ENCODE measurements around the gene CTAGE8.
"Not testable (repeated sequence)": the region's sequence is repeated elsewhere in the genome, so short reads cannot be mapped to it uniquely, and the experiment has no call there.

DNA sequence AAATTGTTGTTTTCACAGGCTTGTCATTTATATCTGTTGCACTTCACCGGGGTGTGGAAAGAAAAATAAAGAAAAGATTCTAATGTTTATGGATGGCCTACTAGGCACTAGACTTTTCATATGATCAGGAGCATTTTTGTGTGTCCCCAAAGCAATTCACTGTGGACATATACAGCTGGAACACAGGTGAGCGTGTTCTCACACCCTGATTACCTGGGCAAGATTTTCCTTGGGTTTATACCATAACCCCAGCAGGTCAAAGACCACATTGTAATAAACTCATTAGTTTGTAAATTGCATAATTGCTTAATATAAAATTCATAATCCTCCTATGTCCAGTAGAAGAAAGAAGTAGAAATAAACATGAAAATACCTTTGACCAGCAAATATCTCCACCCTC lies 42.1 kb upstream of the CTAGE8 start:
- not testable (repeated sequence) for TF ChIP-seq EP300, POLR2AphosphoS5, POLR2A (IDR thresholded peaks at IDR 0.05)

Measured in stomach (tissue), 4 donors.